Vagina (tissue), 2 donors: ENCODE measurements around the gene HCRT. TPM values are rescaled to one million over a fixed set of nuclear protein-coding genes. Genes with fewer than 3 reads are reported as not detected.
A peak's percentile ranks its signal among the peaks of the same experiment; 100 is the strongest.

Source experiments
- DNase-seq, 2 donors: peaks; one replicate each; pipeline ENCODE4 v3.0.0-alpha.2; 2017; ENCODE audit errors: extremely low spot score in 2 of 2
- H3K27ac ChIP-seq: fragments of 200-600 bp; sonication (generic); one replicate; pipeline ENCODE4 v1.5.1; 2019
- H3K27me3 ChIP-seq: fragments of 200-600 bp; sonication (generic); one replicate; pipeline ENCODE4 v1.5.1; 2019
- H3K36me3 ChIP-seq, 2 donors: fragments of 200-600 bp; sonication (generic); one replicate each; pipeline ENCODE4 v1.5.1; 2017 to 2019
- H3K4me1 ChIP-seq: fragments of 200-600 bp; sonication (generic); one replicate; pipeline ENCODE4 v1.5.1; 2019
- H3K4me3 ChIP-seq, 2 donors: fragments of 200-600 bp; sonication (generic); 1 replicate in 1 of 2; 2 replicates in 1 of 2; pipeline ENCODE4 v1.5.1; 2016 to 2019
- H3K9me3 ChIP-seq: fragments of 200-600 bp; sonication (generic); one replicate; pipeline ENCODE4 v1.5.1; 2019
- CTCF ChIP-seq, 3 experiments: fragments of 450-650 bp in 2 of 3; fragments of 200-600 bp in 1 of 3; sonication (generic) in 1 of 3; IDR thresholded peaks; one replicate each; pipeline ENCODE4 v1.5.1; 2017 to 2019; ENCODE audit warnings: antibody characterized with exemption in 3 of 3, mild to moderate bottlenecking in 2 of 3, moderate library complexity in 2 of 3
- POLR2A ChIP-seq, 2 donors: fragments of 450-650 bp; IDR thresholded peaks; one replicate each; pipeline ENCODE4 v1.6.1; 2017; ENCODE audit warnings: antibody characterized with exemption in 2 of 2, mild to moderate bottlenecking in 2 of 2, moderate library complexity in 2 of 2
- POLR2AphosphoS5 ChIP-seq, 2 donors: sonication (generic); formaldehyde crosslinking; IDR thresholded peaks; one replicate each; pipeline ENCODE4 v1.9.0; 2017; ENCODE audit warnings: antibody characterized with exemption in 2 of 2, mild to moderate bottlenecking in 2 of 2, low read depth in 1 of 2; ENCODE audit not compliant: insufficient read depth in 1 of 2
- intact Hi-C: fragments of 100-400 bp; cut with DNase I; formaldehyde crosslinking; loops from one replicate; pipeline ENCODE4 v1.15.1; 2023
- total RNA-seq: library from RNA; depleted of rRNA; stranded (reverse); fragments of >200 nt; gene quantifications from one replicate; pipeline ENCODE4 v1.2.3, GENCODE V29; 2016

Gene HCRT
- total RNA-seq, 1 donor from 2014 or later, result not detected

GRCh38 chr17:42198897-42199296 is 13.6 kb upstream of the HCRT start:
- Histone ChIP-seq H3K36me3 (peaks cover 0 to 33% of the 10 kb centered on the region in 2 donors), H3K9me3 (no peaks in the 10 kb centered on the region), H3K27me3 (no peaks in the 10 kb centered on the region), H3K4me3 (no peak overlapping the region), H3K4me1 (peaks cover 5% of the 10 kb centered on the region), H3K27ac (no peak overlapping the region)
- intact Hi-C loops, result no loop called here
- TF ChIP-seq POLR2AphosphoS5 (IDR thresholded peaks at IDR 0.05; ENCODE audit: insufficient read depth in 1 of 2, low read depth in 1 of 2), result no peak
- TF ChIP-seq CTCF (IDR thresholded peaks at IDR 0.05), result no peak
- no peak for TF ChIP-seq POLR2A (IDR thresholded peaks at IDR 0.05)
- DNase-seq, result no peak

- H3K36me3 ChIP-seq, result peaks cover 0 to 29% of the 10 kb centered on the region in 2 donors
- intact Hi-C loops, result no loop called here
- H3K4me1 ChIP-seq, result peaks cover 18% of the 10 kb centered on the region
- no peak overlapping the region for H3K4me3 ChIP-seq
- no peak overlapping the region for H3K27ac ChIP-seq
- H3K27me3 ChIP-seq, result no peaks in the 10 kb centered on the region
- H3K9me3 ChIP-seq, result no peaks in the 10 kb centered on the region
- TF ChIP-seq CTCF (IDR thresholded peaks at IDR 0.05) (no peak), POLR2A (IDR thresholded peaks at IDR 0.05) (no peak), POLR2AphosphoS5 (IDR thresholded peaks at IDR 0.05; ENCODE audit: insufficient read depth in 1 of 2, low read depth in 1 of 2) (no peak)
- DNase-seq, result no peak
Observed at GRCh38 chr17:42197564-42198156, 12.4 kb upstream of the HCRT start.

- Histone ChIP-seq H3K27ac (peak within 1 kb of the TSS; percentile 69), H3K9me3 (no peaks in the 10 kb centered on the region), H3K36me3 (no peaks in the 10 kb centered on the region), H3K27me3 (no peaks in the 10 kb centered on the region), H3K4me1 (peaks cover 23% of the 10 kb centered on the region), H3K4me3 (peak within 1 kb of the TSS; percentile 68 to 71)
- TF ChIP-seq POLR2A (IDR thresholded peaks at IDR 0.05), result no peak
- TF ChIP-seq POLR2AphosphoS5 (IDR thresholded peaks at IDR 0.05; ENCODE audit: insufficient read depth in 1 of 2, low read depth in 1 of 2), result peak; percentile 85 to 86
- no peak for TF ChIP-seq CTCF (IDR thresholded peaks at IDR 0.05)
- no peak for DNase-seq
- intact Hi-C loops, result no loop called here
Observed at GRCh38 chr17:42193969-42194899, 9.0 kb upstream of the HCRT start, which contains the start of gene GHDC. GHDC (minus strand) TSS chr17:42194494; CDS start chr17:42193581, 913 bp downstream.

- no peak for DNase-seq
- H3K4me3 ChIP-seq, result peak overlapping the region; percentile 68 to 71
- no peak for TF ChIP-seq POLR2AphosphoS5 (IDR thresholded peaks at IDR 0.05; ENCODE audit: insufficient read depth in 1 of 2, low read depth in 1 of 2)
- no peak for TF ChIP-seq CTCF (IDR thresholded peaks at IDR 0.05)
- no peak for TF ChIP-seq POLR2A (IDR thresholded peaks at IDR 0.05)
- H3K36me3 ChIP-seq, result no peaks in the 10 kb centered on the region
- H3K27ac ChIP-seq, result peak overlapping the region; percentile 69
- no peaks in the 10 kb centered on the region for H3K27me3 ChIP-seq
- H3K9me3 ChIP-seq, result no peaks in the 10 kb centered on the region
- peaks cover 23% of the 10 kb centered on the region for H3K4me1 ChIP-seq
- intact Hi-C loops, result no loop called here
Observed at GRCh38 chr17:42193216-42193968, 8.1 kb upstream of the HCRT start.
